Measurements from ENCODE around the gene TNRC18. TPM values are rescaled to one million over a fixed set of nuclear protein-coding genes. Genes with fewer than 3 reads are reported as not detected.

TNRC18 gene
- polyA plus RNA-seq, 3 donors: 0.64 to 49.9 (median 0.70) TPM

GRCh38 chr7:5419539-5420066 is 4.0 kb downstream of the TNRC18 start:
- Mint-ChIP-seq H3K27ac (peak overlapping the region in 4 of 7 donors; percentile 65 to 79 (median 75)), H3K4me1 (peaks cover 34% of the 10 kb centered on the region), H3K27me3 (ENCODE audit: low read depth in 3 of 3) (peaks cover 0 to 5% (median 0%) of the 10 kb centered on the region in 3 donors), H3K4me3 (peak overlapping the region; percentile 93), H3K9me3 (peaks cover 0 to 3% (median 0%) of the 10 kb centered on the region in 7 donors), H3K36me3 (peaks cover 18 to 32% of the 10 kb centered on the region in 2 donors)
- intact Hi-C loops (cut with micrococcal nuclease): loop anchor here in 1 of 2 donors (5.0 kb wide), 1 partner anchor 273 kb away; no protein-coding TSS in a partner anchor
- under 1% methylated on average over 37 of the region's 40 CpGs for WGBS (ENCODE audit: insufficient coverage)
- H3K79me2 ChIP-seq (ENCODE audit: insufficient read depth, low read length): peaks cover 94% of the 10 kb centered on the region
- peak overlapping the region in 1 of 2 donors; percentile 93 for H3K27ac ChIP-seq (ENCODE audit: low read depth in 1 of 2, low read length in 2 of 2)
- H3K9ac ChIP-seq (ENCODE audit: insufficient read depth, low read length, poor library complexity, severe bottlenecking): peak overlapping the region; percentile 93
- no peak for DNase-seq
- H3K4me3 ChIP-seq (replicated peaks in 1 of 3; ENCODE audit: low read depth in 2 of 3, low read length in 3 of 3): peak overlapping the region; percentile 93 to 100 (median 100)
- TF ChIP-seq, protein P1, sequence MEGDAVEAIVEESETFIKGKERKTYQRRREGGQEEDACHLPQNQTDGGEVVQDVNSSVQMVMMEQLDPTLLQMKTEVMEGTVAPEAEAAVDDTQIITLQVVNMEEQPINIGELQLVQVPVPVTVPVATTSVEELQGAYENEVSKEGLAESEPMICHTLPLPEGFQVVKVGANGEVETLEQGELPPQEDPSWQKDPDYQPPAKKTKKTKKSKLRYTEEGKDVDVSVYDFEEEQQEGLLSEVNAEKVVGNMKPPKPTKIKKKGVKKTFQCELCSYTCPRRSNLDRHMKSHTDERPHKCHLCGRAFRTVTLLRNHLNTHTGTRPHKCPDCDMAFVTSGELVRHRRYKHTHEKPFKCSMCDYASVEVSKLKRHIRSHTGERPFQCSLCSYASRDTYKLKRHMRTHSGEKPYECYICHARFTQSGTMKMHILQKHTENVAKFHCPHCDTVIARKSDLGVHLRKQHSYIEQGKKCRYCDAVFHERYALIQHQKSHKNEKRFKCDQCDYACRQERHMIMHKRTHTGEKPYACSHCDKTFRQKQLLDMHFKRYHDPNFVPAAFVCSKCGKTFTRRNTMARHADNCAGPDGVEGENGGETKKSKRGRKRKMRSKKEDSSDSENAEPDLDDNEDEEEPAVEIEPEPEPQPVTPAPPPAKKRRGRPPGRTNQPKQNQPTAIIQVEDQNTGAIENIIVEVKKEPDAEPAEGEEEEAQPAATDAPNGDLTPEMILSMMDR (IDR thresholded peaks at IDR 0.05): no peak
- H3K4me2 ChIP-seq (replicated peaks; ENCODE audit: extremely low read depth, low read length, poor library complexity, severe bottlenecking): peak overlapping the region; percentile 98
- H3K4me1 ChIP-seq (ENCODE audit: control insufficient read depth in 1 of 2, insufficient read depth in 2 of 2, low read length in 2 of 2): peaks cover 21 to 27% of the 10 kb centered on the region in 2 donors
- H3K36me3 ChIP-seq (replicated peaks in 1 of 2; ENCODE audit: control insufficient read depth in 1 of 2, insufficient read depth in 2 of 2, low read length in 2 of 2): peaks cover 0 to 7% of the 10 kb centered on the region in 2 donors
- H4K20me1 ChIP-seq (ENCODE audit: insufficient read depth, low read length): peaks cover 75% of the 10 kb centered on the region
- no peaks in the 10 kb centered on the region for H3K27me3 ChIP-seq (ENCODE audit: control insufficient read depth in 2 of 2, insufficient read depth in 2 of 2, low read length in 2 of 2)
- H3K9me3 ChIP-seq (replicated peaks in 1 of 2; ENCODE audit: control insufficient read depth in 1 of 2, insufficient read depth in 1 of 2, low read length in 2 of 2): no peaks in the 10 kb centered on the region
- peak overlapping the region; percentile 35 for H2AFZ ChIP-seq (ENCODE audit: insufficient read depth, low read depth, low read length, poor library complexity, severe bottlenecking)

DNA sequence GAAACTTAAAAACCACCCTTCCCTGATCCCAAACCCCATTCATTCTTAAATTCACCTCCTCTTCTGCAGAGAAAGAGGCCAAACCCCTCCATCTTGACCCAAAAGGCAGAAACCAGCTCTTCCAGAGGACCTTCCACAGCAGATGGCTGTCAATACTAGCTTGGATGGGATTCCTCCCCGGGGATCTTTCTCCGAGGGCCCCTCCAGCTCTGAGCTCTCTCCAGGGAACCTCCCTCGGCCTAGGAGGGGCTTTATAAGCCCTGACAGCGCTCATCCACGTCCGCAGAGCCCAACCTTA is 5.4 kb downstream of the TNRC18 start:
- 12% methylated on average over 6 of the region's 6 CpGs for WGBS (ENCODE audit: insufficient coverage)
- peaks cover 19 to 33% of the 10 kb centered on the region in 2 donors for H3K36me3 Mint-ChIP-seq
- no peaks in the 10 kb centered on the region for H3K9me3 ChIP-seq (replicated peaks in 1 of 2; ENCODE audit: control insufficient read depth in 1 of 2, insufficient read depth in 1 of 2, low read length in 2 of 2)
- H3K9ac ChIP-seq (ENCODE audit: insufficient read depth, low read length, poor library complexity, severe bottlenecking): peak overlapping the region; percentile 93
- peak overlapping the region in 2 of 3 experiments; percentile 100 for H3K4me3 ChIP-seq (replicated peaks in 1 of 3; ENCODE audit: low read depth in 2 of 3, low read length in 3 of 3)
- peaks cover 23 to 34% of the 10 kb centered on the region in 2 donors for H3K4me1 ChIP-seq (ENCODE audit: control insufficient read depth in 1 of 2, insufficient read depth in 2 of 2, low read length in 2 of 2)
- H3K36me3 ChIP-seq (replicated peaks in 1 of 2; ENCODE audit: control insufficient read depth in 1 of 2, insufficient read depth in 2 of 2, low read length in 2 of 2): peaks cover 0 to 7% of the 10 kb centered on the region in 2 donors
- intact Hi-C loops (cut with micrococcal nuclease): no loop called here
- H4K20me1 ChIP-seq (ENCODE audit: insufficient read depth, low read length): peaks cover 89% of the 10 kb centered on the region
- TF ChIP-seq, protein P1 (IDR thresholded peaks at IDR 0.05): no peak
- H3K27me3 ChIP-seq (ENCODE audit: control insufficient read depth in 2 of 2, insufficient read depth in 2 of 2, low read length in 2 of 2): no peaks in the 10 kb centered on the region
- H3K27me3 Mint-ChIP-seq (ENCODE audit: low read depth in 3 of 3): peaks cover 0 to 5% (median 0%) of the 10 kb centered on the region in 3 donors
- no peak overlapping the region for H2AFZ ChIP-seq (ENCODE audit: insufficient read depth, low read depth, low read length, poor library complexity, severe bottlenecking)
- H3K9me3 Mint-ChIP-seq: peaks cover 0 to 3% (median 0%) of the 10 kb centered on the region in 7 donors
- peak overlapping the region in 3 of 7 donors; percentile 23 to 82 (median 49) for H3K27ac Mint-ChIP-seq
- peak overlapping the region; percentile 98 for H3K4me2 ChIP-seq (replicated peaks; ENCODE audit: extremely low read depth, low read length, poor library complexity, severe bottlenecking)
- peaks cover 98% of the 10 kb centered on the region for H3K79me2 ChIP-seq (ENCODE audit: insufficient read depth, low read length)
- peak overlapping the region in 1 of 2 donors; percentile 6 for H3K27ac ChIP-seq (ENCODE audit: low read depth in 1 of 2, low read length in 2 of 2)
- H3K4me1 Mint-ChIP-seq: peaks cover 40% of the 10 kb centered on the region
- peak overlapping the region; percentile 93 for H3K4me3 Mint-ChIP-seq
- DNase-seq: no peak

All from CD14-positive monocyte (primary cell).